NOMO-1 treated with DMSO at 0.1 percent for 48 hours (cell line): ENCODE data around the gene PACC1.
A peak's percentile ranks its signal among the peaks of the same experiment; 100 is the strongest.
"Not testable (repeated sequence)": the region's sequence is repeated elsewhere in the genome, so short reads cannot be mapped to it uniquely, and the experiment has no call there.

ENCODE experiments used
- DNase-seq: peaks from one replicate; lab custom pipeline; 2025; ENCODE audit not compliant: unreplicated experiment; lab: John Stamatoyannopoulos, UW

Gene PACC1

DNA sequence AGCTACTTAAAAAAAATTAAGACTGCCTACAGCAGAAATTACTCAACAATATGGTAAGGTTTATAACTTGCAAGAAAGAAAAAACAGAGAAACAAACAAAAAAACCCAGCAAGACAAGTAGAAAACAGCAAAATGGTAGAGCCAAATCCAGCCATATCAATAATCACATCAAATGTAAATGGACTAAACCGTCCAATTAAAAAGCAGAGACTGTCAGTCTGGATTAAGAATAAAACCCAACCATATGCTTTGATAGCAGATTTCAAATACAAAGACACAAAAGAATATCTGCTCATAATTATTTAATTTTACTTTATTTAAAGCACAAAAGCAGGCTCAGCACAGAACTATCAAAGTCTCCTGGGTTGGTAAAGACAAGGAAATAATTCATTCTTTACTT lies 17.5 kb downstream of the PACC1 start:
- DNase-seq, result no peak

DNA sequence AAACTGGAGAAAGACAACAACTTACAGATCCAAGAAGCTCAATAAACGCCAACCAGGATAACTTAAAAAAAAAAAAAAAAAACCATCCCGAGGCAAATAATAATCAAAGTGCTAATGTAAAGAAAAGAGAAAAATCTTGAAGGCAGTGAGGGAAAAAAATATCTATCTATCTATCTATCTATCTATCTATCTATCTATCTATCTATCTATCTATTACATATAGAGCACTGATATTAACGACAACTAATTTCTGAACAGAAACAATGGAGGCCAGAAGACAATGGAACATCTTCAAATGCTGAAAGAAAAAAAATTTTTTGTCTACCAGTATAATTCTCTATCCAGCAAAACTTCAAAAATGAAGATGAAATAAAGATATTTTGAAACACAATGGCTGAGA lies 18.0 kb downstream of the PACC1 start:
- peak; percentile 6 for DNase-seq

DNA sequence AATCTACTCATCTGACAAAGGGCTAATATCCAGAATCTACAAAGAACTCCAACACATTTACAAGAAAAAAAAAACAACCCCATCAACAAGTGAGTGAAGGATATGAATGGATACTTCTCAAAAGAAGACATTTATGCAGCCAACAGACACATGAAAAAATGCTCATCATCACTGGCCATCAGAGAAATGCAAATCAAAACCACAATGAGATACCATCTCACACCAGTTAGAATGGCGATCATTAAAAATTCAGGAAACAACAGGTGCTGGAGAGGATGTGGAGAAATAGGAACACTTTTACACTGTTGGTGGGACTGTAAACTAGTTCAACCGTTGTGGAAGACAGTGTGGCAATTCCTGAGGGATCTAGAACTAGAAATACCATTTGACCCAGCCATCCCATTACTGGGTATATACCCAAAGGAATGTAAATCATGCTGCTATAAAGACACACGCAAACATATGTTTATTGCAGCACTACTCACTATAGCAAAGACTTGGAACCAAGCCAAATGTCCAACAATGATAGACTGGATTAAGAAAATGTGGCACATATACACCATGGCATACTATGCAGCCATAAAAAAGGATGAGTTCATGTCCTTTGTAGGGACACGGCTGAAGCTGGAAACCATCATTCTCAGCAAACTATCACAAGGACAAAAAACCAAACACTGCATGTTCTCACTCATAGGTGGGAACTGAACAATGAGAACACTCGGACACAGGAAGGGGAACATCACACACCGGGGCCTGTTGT lies 18.8 kb downstream of the PACC1 start:
- not testable (repeated sequence) for DNase-seq

DNA sequence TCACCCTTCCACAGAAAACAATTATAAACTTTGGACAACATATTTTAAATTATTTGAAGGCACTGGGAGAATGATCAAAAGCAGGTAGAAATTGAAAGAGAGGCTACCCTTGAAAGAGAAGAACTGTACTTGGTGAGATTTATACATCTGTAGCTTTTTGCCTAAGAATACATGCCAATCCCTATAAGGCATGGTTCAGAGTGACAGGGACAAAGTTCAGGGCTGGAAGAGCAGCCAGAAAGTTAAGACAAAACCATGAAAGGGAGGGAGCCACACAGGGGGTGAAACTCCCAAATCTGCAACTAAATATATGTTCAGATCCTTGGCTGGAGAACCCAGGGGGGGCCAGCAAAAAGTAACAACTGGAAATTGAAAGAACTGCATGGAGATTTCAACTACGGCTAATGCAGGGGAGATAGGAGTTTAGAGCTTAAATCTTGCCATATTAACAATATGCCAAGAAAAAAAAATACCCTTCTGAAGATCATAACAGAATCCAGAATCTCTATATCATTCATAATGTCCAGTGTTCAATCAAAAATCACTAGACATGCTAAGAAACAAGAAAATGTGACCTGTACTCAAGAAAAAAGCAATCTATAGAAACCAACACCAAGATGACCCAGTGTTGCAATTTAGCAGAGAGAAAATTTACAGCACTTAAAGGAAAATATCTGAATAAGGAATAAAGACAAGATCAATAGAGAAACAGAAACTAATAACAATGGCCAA lies 25.5 kb downstream of the PACC1 start:
- DNase-seq, result no peak

DNA sequence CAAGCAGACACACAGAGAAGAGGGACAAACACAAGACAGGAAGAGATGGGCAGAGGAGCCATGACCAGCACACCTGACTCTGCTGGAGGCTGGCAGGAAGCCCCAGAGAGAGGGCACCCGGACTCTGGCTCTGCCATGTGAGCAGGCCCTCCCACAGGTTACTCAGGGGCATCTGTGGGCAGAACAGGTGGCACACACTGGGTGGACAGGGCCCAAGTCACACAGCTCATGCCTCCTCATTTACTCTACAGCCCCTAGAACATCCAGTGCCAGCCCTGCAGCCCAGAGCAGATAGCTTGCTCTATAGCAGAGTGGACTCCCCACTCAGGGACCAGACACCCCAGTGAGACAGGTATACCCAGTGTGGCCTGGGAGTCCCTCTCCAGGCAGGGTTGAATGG lies 28.7 kb downstream of the PACC1 start:
- no peak for DNase-seq

GRCh38 chr1:212381397-212382035 lies 33.2 kb downstream of the PACC1 start:
- no peak for DNase-seq

GRCh38 chr1:212379366-212379765 lies 35.3 kb downstream of the PACC1 start:
- DNase-seq, result no peak

DNA sequence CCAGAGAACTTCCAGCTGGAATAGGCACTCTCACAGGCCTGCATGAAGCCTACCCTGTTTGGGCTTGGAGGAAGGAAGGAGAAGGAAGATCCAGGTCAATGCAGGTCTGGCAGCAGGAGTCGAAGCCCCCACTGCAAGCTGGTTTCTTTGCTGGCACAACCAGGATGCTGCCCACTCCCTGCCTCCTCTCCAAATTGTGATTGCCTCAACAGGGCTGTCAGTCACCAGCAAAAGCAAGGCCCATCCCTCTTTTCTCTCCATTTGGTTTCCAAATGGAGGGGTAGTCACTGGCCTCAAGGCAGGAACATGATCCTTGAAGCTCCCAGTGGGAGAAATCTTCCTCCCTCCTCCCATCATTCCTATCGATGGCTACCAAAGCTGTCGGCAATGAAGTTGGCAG lies 37.0 kb downstream of the PACC1 start:
- DNase-seq, result no peak

- DNase-seq, result no peak
These were observed 38.7 kb downstream of the PACC1 start for GRCh38 chr1:212375986-212376385.

DNA sequence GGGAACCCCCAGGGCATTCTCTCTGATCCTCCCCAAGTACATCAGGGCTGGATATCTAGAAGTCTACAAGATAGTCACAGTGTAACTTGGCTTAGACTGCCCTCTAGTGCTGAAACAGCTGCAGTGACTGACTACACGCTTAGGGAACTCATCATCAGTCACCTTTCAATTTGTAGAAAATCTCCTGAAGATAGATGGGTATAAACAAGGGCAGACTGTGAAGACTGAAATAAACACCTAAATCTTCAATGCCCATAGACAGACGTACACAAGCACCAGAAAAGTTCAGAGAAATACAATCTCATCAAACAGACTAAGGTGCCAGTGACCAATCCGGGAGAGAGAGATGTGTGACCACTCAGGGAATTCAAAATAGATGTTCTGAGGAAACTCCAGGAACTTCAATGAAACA lies 46.6 kb downstream of the PACC1 start:
- DNase-seq, result peak; percentile 65

DNA sequence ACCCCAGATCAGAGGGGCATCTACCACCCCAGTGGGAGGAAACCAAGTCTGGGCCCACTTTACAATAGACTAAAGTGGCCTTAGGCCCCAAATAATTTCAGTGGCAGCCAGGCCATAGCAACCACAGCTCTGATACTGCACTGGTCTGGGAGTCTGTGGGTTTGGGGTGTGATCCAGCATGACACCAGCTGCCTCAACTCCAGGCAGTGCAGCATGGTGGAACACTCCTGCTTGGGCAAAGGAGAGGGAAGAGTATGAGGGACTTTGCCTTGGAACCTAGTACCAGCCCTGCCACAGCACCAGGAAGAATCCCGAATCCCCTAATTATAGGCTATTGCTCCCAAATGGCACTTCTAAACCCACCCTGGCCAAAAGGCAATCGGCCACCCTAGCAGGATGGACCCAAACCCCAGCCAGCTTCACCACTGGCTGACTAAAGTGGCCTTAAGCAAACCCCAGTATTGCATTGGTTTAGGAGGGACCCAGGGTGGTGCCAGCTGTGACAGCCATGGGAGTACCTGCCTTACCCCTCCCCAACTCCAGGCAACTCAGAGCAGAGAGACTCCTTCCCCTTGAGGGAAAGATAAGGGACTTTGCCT lies 47.1 kb downstream of the PACC1 start:
- DNase-seq, result no peak

GRCh38 chr1:212366901-212367300 lies 47.8 kb downstream of the PACC1 start:
- no peak for DNase-seq

- no peak for DNase-seq
These were observed 49.7 kb downstream of the PACC1 start for GRCh38 chr1:212364985-212365384.

DNA sequence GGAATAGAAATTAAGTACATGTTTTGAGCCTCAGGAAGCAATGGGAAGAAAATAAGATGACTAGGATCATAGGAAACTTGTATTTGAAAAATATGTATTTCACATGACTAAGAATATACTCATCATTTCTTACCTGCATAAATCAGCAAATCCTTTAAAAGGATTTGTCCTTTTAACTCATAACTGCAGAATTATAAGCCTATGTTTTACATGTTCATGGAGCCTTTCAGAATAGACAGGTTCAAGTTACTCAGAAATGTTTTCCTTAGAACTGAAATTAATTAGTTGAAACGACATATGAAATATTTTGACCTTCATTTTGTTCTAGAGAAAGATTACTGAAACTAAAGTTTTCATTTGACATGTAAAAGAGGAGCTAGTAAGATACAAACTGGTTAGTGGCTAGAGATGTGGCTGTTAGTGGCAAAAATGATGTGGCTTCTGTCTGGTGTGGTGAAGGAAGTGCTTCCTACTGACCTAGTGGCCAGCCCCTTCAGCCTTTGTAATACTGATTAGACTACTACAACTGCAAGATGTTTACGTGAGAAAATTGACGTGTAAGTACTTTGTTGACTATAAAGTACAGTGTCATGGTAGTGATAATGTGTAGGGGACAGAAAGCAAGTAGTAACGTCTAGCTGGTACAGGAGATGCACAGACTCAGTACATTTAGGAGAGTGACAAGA lies 54.7 kb downstream of the PACC1 start:
- DNase-seq, result no peak

GRCh38 chr1:212355230-212355969 lies 59.3 kb downstream of the PACC1 start:
- DNase-seq, result no peak

GRCh38 chr1:212354464-212354863 lies 60.2 kb downstream of the PACC1 start:
- no peak for DNase-seq

DNA sequence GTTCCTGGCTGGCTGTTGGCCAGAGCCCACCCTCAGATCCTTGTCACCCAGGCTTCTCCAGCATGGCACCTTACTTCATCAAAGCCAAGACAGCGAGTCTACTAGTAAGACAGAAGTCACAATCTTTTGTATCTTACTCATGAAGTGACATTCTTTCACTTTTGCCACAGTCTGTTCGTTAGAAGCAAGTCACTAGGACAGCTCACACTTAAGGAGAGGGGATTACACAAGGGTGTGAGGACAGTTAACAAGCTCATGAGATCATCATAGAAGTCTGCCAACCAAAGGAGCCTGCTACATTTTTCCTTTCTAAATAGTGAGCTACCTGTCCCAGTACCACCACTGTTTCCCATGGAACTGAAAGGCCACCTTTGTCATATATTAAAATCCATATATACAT lies 61.5 kb downstream of the PACC1 start:
- DNase-seq, result no peak

- no peak for DNase-seq
These were observed 62.9 kb downstream of the PACC1 start for GRCh38 chr1:212351588-212352362.

- DNase-seq, result no peak
These were observed 68.1 kb downstream of the PACC1 start for GRCh38 chr1:212346601-212347000.

DNA sequence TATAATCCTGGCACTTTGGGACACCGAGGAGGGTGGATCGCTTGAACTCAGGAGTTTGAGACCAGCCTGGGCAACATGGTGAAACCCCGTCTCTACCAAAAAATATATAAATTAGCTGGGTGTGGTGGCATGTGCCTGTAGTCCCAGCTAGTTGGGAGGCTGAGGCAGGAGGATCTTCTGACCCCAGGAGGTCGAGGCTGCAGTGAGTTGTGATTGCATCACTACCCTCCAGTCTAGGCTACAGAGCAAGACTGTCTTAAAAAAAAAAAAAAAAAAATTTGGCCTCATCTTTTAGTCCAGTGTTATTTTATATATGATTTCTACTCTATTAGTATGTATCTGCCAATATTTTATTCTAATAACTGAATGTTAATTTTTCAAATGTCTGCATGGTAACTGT lies 69.8 kb downstream of the PACC1 start:
- no peak for DNase-seq
